ENCODE measurements around the gene COL12A1.

GRCh38 chr6:75166773-75167172 is 39.1 kb downstream of the COL12A1 start:
- no peak for TF ChIP-seq POLR2A (IDR thresholded peaks at IDR 0.05; ENCODE audit: low read depth, low read length)
- no peak for TF ChIP-seq POLR2AphosphoS5 (IDR thresholded peaks at IDR 0.05; ENCODE audit: low read depth, low read length)

All from GM12892 (cell line).